ENCODE measurements around the gene USP46.

DNA sequence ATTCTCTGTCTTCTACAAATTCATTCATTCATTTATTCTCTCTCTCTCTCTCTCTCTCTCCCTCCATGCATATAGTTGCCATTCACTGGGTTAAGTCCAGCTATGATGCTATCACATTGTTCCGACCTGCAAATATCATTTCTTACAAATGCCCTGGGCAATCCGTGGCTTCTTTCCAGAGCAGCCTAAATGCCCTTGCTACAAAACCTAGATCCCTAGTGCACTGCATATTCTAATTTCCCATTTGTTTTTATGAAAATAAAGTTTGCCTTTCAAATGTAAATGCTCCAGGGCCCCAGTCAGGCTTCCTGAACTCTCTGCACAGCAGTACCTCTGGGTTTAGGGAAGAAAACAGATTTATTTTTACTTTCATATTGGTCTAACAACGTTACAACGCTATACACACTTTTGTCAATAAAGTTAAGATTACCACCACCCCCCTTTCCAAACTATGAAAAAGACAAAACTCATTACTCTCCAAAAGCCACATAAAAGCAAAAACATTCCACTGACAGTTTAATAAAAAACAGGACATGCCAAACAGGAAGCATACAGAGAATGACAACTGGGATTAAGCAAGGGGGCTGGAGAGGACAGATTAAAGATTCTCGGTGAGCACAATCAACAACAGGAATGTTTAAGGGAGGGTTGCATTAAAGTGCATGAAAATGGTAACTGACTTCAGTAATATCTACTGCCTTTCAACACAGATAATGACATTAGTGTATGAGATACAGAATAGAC lies 104.3 kb downstream of the USP46 start:
- TF ChIP-seq NFYB (CRISPR knock-in tag; IDR thresholded peaks at IDR 0.05) (no peak), CBX5 (CRISPR knock-in tag; IDR thresholded peaks at IDR 0.05; ENCODE audit: borderline replicate concordance) (no peak), ZNF839 (CRISPR knock-in tag; IDR thresholded peaks at IDR 0.05; ENCODE audit: borderline replicate concordance) (no peak), ZNF225 (CRISPR knock-in tag; IDR thresholded peaks at IDR 0.05) (no peak), THYN1 (CRISPR knock-in tag; IDR thresholded peaks at IDR 0.05; ENCODE audit: borderline replicate concordance, low read depth) (no peak), JUNB (CRISPR knock-in tag; IDR thresholded peaks at IDR 0.05; ENCODE audit: borderline replicate concordance) (no peak), ZNF547 (CRISPR knock-in tag; IDR thresholded peaks at IDR 0.05) (no peak), EZH2 (conservative IDR thresholded peaks at IDR 0.05; ENCODE audit: low read depth, low read length) (no peak)

Data from HepG2 (cell line).